Upper lobe of right lung (tissue), 1 donor: ENCODE measurements around the gene RAB4B. TPM values are rescaled to one million over a fixed set of nuclear protein-coding genes. Genes with fewer than 3 reads are reported as not detected.
"Not testable (repeated sequence)": the region's sequence is repeated elsewhere in the genome, so short reads cannot be mapped to it uniquely, and the experiment has no call there.

Experiments used
- ATAC-seq: fragments of 200-7000 bp; cut with Tn5 transposase; one replicate; pipeline ENCODE4 v1.9.1; 2020; ENCODE audit warnings: mild to moderate bottlenecking, moderate library complexity
- DNase-seq: peaks from one replicate; pipeline ENCODE4 v3.0.0-alpha.2; 2020
- H3K27ac ChIP-seq: fragments of 200-600 bp; one replicate; pipeline ENCODE4 v1.8.0; 2022
- H3K27me3 ChIP-seq: fragments of 200-600 bp; one replicate; pipeline ENCODE4 v1.8.0; 2022; ENCODE audit warnings: mild to moderate bottlenecking
- H3K36me3 ChIP-seq: fragments of 200-600 bp; one replicate; pipeline ENCODE4 v1.8.0; 2022
- H3K4me1 ChIP-seq: fragments of 200-600 bp; one replicate; pipeline ENCODE4 v1.8.0; 2022
- H3K4me3 ChIP-seq: fragments of 200-600 bp; one replicate; pipeline ENCODE4 v1.8.0; 2022; ENCODE audit warnings: mild to moderate bottlenecking
- H3K9me3 ChIP-seq: fragments of 200-600 bp; one replicate; pipeline ENCODE4 v1.8.0; 2022
- intact Hi-C: fragments of 100-400 bp; cut with DNase I; formaldehyde crosslinking; loops from one replicate; pipeline ENCODE4 v1.11.0; 2022
- long read RNA-seq: library from polyadenylated mRNA; unstranded; transcript quantifications from one replicate; pipeline ENCODE4 v2.0.0, GENCODE V29; 2021
- total RNA-seq: library from RNA; stranded (reverse); fragmentation: NEBNext Ultra II Directional; extraction: Animal tissue kit (Norgen Biotek cat#: 25700); gene quantifications from one replicate; pipeline ENCODE4 v1.2.1, GENCODE V29; 2021
- TF ChIP-seq, protein P1 (sequence below): fragments of 200-600 bp; IDR thresholded peaks from one replicate; pipeline ENCODE4 v1.8.0; 2022; ENCODE audit warnings: antibody characterized with exemption
- donor health status: DM: no; HTN: yes; CAD: no; lungs with severe emphysema.

Gene RAB4B, protein sequence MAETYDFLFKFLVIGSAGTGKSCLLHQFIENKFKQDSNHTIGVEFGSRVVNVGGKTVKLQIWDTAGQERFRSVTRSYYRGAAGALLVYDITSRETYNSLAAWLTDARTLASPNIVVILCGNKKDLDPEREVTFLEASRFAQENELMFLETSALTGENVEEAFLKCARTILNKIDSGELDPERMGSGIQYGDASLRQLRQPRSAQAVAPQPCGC
- 45.4 TPM for total RNA-seq
- long read RNA-seq, transcript RAB4B-201 (8 exons, 1,133 nt): major isoform, 49 of 66 reads
- long read RNA-seq, partial matches to known transcripts: 10 of 66 reads
- long read RNA-seq, other reads (novel, unspliced or antisense): 6 of 66 reads

DNA sequence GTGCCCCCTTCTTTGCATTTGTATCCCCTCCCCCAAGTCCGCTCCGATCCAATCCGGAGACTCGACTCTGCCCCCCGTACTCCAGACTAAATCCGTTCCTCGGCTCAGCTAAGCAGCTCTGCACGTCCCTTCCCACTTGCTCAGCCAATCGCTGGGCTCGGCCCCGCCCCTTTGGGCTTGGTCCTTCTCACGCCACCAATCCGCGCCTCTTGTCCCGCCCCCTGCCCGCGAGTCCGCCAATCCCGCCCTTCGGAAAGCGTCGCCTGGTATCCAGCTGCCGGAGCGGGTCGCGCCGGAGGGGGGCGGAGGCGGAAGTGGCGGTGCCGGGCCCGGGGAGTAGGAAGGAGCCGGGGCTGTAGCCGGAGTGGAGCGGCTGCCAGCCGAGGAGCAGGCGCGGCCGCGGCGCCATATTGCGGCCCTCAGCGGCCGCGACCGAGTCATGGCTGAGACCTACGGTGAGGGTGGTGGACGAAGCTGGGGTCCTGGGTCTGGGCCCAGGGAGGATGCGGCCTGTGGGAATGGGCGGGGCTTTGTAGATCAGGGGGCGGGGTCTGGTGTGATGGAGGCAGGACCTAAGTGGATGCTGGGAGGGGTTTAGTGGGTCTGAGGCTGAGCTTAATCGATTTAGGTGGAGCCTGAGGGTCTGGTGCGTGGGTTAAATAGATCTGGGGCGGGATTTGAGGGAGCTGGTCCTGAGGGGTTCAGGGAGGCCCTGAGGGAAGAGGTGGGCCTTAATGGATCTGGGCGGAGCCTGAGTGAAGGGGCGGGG lies at the start of gene RAB4B:
Gene RAB4B (plus strand): TSS at position 311 of the 769 bp plus-strand sequence. CDS start 129 bp downstream, at position 440.
- ATAC-seq (peak; percentile 95), DNase-seq (peak; percentile 100)
- intact Hi-C loops: no loop called here
- Histone ChIP-seq H3K9me3 (no peaks in the 10 kb centered on the region), H3K4me3 (peak within 1 kb of the TSS; percentile 81), H3K4me1 (peaks cover 14% of the 10 kb centered on the region), H3K27me3 (no peaks in the 10 kb centered on the region), H3K36me3 (no peaks in the 10 kb centered on the region), H3K27ac (peak within 1 kb of the TSS; percentile 97)
- TF ChIP-seq, protein P1, sequence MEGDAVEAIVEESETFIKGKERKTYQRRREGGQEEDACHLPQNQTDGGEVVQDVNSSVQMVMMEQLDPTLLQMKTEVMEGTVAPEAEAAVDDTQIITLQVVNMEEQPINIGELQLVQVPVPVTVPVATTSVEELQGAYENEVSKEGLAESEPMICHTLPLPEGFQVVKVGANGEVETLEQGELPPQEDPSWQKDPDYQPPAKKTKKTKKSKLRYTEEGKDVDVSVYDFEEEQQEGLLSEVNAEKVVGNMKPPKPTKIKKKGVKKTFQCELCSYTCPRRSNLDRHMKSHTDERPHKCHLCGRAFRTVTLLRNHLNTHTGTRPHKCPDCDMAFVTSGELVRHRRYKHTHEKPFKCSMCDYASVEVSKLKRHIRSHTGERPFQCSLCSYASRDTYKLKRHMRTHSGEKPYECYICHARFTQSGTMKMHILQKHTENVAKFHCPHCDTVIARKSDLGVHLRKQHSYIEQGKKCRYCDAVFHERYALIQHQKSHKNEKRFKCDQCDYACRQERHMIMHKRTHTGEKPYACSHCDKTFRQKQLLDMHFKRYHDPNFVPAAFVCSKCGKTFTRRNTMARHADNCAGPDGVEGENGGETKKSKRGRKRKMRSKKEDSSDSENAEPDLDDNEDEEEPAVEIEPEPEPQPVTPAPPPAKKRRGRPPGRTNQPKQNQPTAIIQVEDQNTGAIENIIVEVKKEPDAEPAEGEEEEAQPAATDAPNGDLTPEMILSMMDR: no peak

DNA sequence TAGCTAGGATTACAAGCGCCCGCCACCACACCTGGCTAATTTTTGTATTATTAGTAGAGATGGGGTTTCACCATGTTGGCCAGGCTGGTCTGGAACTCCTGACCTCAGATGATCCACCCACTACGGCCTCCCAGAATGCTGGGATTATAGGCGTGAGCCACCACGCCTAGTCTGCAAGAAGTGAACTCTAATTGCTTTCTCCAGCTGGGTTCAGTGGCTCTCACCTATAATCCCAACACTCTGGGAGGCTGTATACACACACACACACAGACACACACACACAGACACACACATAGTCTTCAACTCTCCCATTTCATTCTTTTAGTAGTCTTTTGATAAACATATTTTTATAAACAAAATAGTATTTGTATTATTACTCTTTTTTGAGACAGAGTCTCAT lies 48.0 kb upstream of the RAB4B start:
- DNase-seq, H3K27me3 ChIP-seq, H3K9me3 ChIP-seq, H3K4me1 ChIP-seq, ATAC-seq, H3K27ac ChIP-seq, intact Hi-C loops, H3K4me3 ChIP-seq: not testable (repeated sequence)
- H3K36me3 ChIP-seq: peaks cover 99% of the 10 kb centered on the region

DNA sequence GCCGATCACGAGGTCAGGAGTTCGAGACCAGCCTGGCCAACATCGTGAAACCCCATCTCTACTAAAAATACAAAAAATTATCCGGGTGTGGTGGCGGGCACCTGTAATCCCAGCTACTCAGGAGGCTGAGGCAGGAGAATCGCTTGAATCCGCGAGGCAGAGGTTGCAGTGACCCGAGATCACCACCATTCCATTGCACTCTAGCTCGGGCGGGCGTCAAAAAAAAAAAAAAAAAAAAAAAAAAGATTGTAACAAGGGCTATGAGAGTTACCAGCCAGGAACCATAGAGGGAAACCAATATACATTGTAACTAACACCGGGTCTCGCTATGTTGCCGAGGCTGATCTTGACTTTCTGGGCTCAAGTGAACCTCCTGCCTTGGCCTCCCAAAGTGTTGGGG lies 45.7 kb upstream of the RAB4B start:
- H3K27ac ChIP-seq, H3K4me1 ChIP-seq, ATAC-seq, intact Hi-C loops, H3K27me3 ChIP-seq, H3K9me3 ChIP-seq, DNase-seq, H3K4me3 ChIP-seq: not testable (repeated sequence)
- H3K36me3 ChIP-seq: peaks cover 100% of the 10 kb centered on the region

DNA sequence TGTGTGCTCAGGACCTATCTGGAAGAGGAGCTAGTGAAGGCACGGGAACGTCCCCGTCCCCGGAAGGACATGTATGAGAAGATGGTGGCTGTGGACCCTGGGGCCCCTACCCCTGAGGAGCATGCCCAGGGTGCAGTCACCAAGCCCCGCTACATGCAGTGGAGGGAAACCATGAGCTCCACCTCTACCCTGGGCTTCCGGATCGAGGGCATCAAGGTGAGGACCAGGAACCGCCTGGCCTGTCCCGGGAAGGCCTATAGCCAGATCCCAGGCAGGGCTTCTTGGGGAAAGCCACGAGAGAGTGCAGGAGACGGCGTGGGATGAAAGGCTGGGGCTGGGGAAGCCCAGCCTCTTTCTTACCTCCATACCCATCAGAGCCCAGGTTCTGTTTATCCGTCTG lies 44.9 kb upstream of the RAB4B start:
- no peak for ATAC-seq
- no peak for DNase-seq
- H3K27ac ChIP-seq: no peak overlapping the region
- H3K9me3 ChIP-seq: no peaks in the 10 kb centered on the region
- intact Hi-C loops: no loop called here
- H3K4me3 ChIP-seq: no peak overlapping the region
- peaks cover 98% of the 10 kb centered on the region for H3K36me3 ChIP-seq
- H3K4me1 ChIP-seq: no peaks in the 10 kb centered on the region
- TF ChIP-seq, protein P1: no peak
- H3K27me3 ChIP-seq: no peaks in the 10 kb centered on the region

DNA sequence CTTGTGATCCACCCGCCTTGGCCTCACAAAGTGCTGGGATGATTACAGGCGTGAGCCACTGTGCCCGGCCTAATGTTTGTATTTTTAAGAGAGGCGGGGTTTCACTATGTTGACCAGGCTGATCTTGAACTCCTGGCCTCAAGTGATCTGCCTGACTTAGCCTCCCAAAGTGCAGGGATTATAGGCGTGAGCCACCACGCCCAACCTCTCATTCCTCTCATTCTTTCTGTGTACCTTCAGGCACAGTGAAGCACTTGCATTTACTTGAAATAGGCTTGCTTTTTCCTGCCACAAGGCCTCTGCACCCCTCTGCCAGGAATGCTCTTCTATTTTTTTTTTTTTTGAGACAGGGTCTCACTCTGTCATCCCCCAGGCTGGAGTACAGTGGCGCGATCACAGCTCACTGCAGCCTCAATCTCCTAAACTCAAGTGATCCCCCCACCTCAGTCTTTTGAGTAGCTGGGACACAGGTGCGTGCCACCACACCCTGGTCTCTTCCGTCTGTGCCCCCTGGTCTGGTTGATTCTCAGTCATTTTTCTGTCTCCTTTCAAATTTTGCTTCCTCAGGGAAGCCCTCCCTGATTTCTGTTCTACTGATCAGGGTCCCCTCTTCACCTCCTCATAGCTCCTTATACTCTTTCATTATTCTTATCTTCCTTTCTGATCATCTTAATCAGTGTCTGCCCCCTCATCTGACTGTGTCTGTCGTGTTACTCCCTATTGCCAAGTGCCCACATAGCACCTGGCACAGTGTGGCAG lies 42.9 kb upstream of the RAB4B start:
- DNase-seq: no peak
- H3K27me3 ChIP-seq: no peaks in the 10 kb centered on the region
- peaks cover 98% of the 10 kb centered on the region for H3K36me3 ChIP-seq
- intact Hi-C loops: no loop called here
- peak overlapping the region; percentile 58 for H3K27ac ChIP-seq
- H3K4me1 ChIP-seq: no peaks in the 10 kb centered on the region
- TF ChIP-seq, protein P1: no peak
- peak; percentile 60 for ATAC-seq
- no peak overlapping the region for H3K4me3 ChIP-seq
- H3K9me3 ChIP-seq: no peaks in the 10 kb centered on the region

DNA sequence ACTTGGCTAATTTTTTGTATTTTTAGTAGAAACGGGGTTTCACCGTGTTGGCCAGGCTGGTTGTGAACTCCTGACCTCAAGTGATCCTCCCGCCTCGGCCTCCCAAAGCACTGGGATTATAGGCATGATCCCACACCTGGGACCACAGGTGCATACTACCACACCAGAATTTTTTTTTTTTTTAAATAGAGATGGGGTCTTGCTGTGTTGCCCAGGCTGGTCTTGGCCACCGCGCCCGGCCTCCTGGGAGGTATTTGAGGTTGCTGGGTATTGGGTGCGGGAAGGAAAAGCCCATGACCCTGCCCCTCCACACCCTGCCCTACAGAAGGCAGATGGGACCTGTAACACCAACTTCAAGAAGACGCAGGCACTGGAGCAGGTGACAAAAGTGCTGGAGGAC lies 41.4 kb upstream of the RAB4B start:
- Histone ChIP-seq H3K4me1 (peaks cover 5% of the 10 kb centered on the region), H3K36me3 (peaks cover 89% of the 10 kb centered on the region), H3K9me3 (no peaks in the 10 kb centered on the region), H3K27me3 (no peaks in the 10 kb centered on the region), H3K4me3 (no peak overlapping the region), H3K27ac (no peak overlapping the region)
- intact Hi-C loops: no loop called here
- no peak for DNase-seq
- no peak for ATAC-seq
- TF ChIP-seq, protein P1: no peak
